NB4 (cell line): Measurements from ENCODE around the gene FHOD1.

Experiments used
- POLR2A ChIP-seq: IDR thresholded peaks from 2 replicates; pipeline ENCODE4 v1.6.1; 2011; ENCODE audit warnings: mild to moderate bottlenecking; ENCODE audit not compliant: insufficient read length; ENCODE audit errors: extremely low read depth
- TF ChIP-seq, protein P1 (sequence below): IDR thresholded peaks from one replicate; pipeline ENCODE4 v1.5.1; 2012; ENCODE audit warnings: low read depth, low read length
- TF ChIP-seq, protein P2 (sequence below): IDR thresholded peaks from 2 replicates; pipeline ENCODE4 v1.6.1; 2011; ENCODE audit warnings: low read depth, low read length

DNA sequence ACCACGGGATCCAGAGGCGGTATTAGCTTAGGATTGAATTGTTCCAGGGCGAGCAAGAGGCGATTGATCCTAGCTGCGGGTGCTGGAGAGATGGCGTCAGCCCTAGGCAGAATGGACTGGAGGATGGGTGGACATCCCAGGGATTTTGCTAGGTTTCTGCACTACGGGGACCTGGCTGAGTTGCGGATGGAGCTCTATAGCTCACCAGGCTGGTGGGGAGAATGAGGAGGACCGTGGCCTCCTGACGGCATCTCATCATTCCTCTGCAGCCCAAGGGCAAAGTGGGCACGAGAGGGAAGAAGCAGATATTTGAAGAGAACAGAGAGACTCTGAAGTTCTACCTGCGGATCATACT is 19.7 kb downstream of the FHOD1 start:
- TF ChIP-seq, protein P1, sequence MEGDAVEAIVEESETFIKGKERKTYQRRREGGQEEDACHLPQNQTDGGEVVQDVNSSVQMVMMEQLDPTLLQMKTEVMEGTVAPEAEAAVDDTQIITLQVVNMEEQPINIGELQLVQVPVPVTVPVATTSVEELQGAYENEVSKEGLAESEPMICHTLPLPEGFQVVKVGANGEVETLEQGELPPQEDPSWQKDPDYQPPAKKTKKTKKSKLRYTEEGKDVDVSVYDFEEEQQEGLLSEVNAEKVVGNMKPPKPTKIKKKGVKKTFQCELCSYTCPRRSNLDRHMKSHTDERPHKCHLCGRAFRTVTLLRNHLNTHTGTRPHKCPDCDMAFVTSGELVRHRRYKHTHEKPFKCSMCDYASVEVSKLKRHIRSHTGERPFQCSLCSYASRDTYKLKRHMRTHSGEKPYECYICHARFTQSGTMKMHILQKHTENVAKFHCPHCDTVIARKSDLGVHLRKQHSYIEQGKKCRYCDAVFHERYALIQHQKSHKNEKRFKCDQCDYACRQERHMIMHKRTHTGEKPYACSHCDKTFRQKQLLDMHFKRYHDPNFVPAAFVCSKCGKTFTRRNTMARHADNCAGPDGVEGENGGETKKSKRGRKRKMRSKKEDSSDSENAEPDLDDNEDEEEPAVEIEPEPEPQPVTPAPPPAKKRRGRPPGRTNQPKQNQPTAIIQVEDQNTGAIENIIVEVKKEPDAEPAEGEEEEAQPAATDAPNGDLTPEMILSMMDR = no peak
- TF ChIP-seq, protein P2, sequence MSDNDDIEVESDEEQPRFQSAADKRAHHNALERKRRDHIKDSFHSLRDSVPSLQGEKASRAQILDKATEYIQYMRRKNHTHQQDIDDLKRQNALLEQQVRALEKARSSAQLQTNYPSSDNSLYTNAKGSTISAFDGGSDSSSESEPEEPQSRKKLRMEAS = no peak
- no peak for TF ChIP-seq POLR2A
